Mesendoderm (in vitro differentiated cells): ENCODE measurements around the gene S100A3.
"Not testable (repeated sequence)": the region's sequence is repeated elsewhere in the genome, so short reads cannot be mapped to it uniquely, and the experiment has no call there.

Experiments used
- DNase-seq: peaks from one replicate; pipeline ENCODE4 v3.0.0; 2013
- H2AK5ac ChIP-seq: 2 replicates; pipeline ENCODE4 v1.6.1; 2013; ENCODE audit warnings: low read length, inconsistent platforms
- H2BK120ac ChIP-seq: 2 replicates; pipeline ENCODE4 v1.6.1; 2013; ENCODE audit warnings: low read depth, mild to moderate bottlenecking, low read length, moderate library complexity, mixed read lengths
- H2BK15ac ChIP-seq: replicated peaks from 2 replicates; pipeline ENCODE4 v1.6.1; 2013; ENCODE audit warnings: low read depth, mild to moderate bottlenecking, moderate library complexity
- H2BK5ac ChIP-seq: 2 replicates; pipeline ENCODE4 v1.6.1; 2013; ENCODE audit warnings: low read length, inconsistent platforms
- H3K18ac ChIP-seq: 2 replicates; pipeline ENCODE4 v1.6.1; 2013; ENCODE audit warnings: mild to moderate bottlenecking, low read length, mixed read lengths
- H3K23ac ChIP-seq: one replicate; pipeline ENCODE4 v1.6.1; 2013; ENCODE audit warnings: low read length
- H3K27ac ChIP-seq: 2 replicates; pipeline ENCODE4 v1.5.1; 2013; ENCODE audit warnings: low read depth, mild to moderate bottlenecking, inconsistent platforms, low read length, moderate library complexity
- H3K27me3 ChIP-seq: 2 replicates; pipeline ENCODE4 v1.6.1; 2013; ENCODE audit warnings: low read length, control low read depth, mild to moderate bottlenecking, inconsistent platforms; ENCODE audit not compliant: insufficient read depth, poor library complexity
- H3K36me3 ChIP-seq: 2 replicates; pipeline ENCODE4 v1.6.1; 2013; ENCODE audit warnings: low read length, inconsistent platforms; ENCODE audit not compliant: control insufficient read depth, insufficient read depth
- H3K4ac ChIP-seq: one replicate; pipeline ENCODE4 v1.6.1; 2013; ENCODE audit warnings: low read depth, mild to moderate bottlenecking, low read length, moderate library complexity
- H3K4me1 ChIP-seq: 2 replicates; pipeline ENCODE4 v1.6.1; 2013; ENCODE audit warnings: low read depth, low read length, inconsistent platforms; ENCODE audit not compliant: control insufficient read depth
- H3K4me2 ChIP-seq: 2 replicates; pipeline ENCODE4 v1.6.1; 2013; ENCODE audit warnings: low read length
- H3K4me3 ChIP-seq: 2 replicates; pipeline ENCODE4 v1.5.1; 2013; ENCODE audit warnings: mild to moderate bottlenecking, low read length
- H3K56ac ChIP-seq: one replicate; pipeline ENCODE4 v1.6.1; 2013; ENCODE audit warnings: low read length
- H3K79me1 ChIP-seq: 2 replicates; pipeline ENCODE4 v1.6.1; 2013; ENCODE audit warnings: low read length, inconsistent platforms
- H3K79me2 ChIP-seq: 2 replicates; pipeline ENCODE4 v1.6.1; 2013; ENCODE audit warnings: mild to moderate bottlenecking, low read length; ENCODE audit not compliant: control insufficient read depth, insufficient read depth
- H3K9ac ChIP-seq: 2 replicates; pipeline ENCODE4 v1.6.1; 2013; ENCODE audit warnings: low read length, inconsistent platforms
- H4K5ac ChIP-seq: one replicate; pipeline ENCODE4 v1.6.1; 2013; ENCODE audit warnings: low read length
- H4K8ac ChIP-seq: one replicate; pipeline ENCODE4 v1.6.1; 2013; ENCODE audit warnings: low read depth, mild to moderate bottlenecking, control low read depth, low read length, moderate library complexity
- WGBS: extraction: QIAGEN DNeasy Blood & Tissue Kit; methylation state at CpG from one replicate; pipeline ENCODE4 v1.1.7; 2013; ENCODE audit warnings: low lambda C conversion rate, missing lambda C conversion rate; ENCODE audit not compliant: insufficient coverage; ENCODE audit errors: extremely low coverage; 5-methylcytosine and 5-hydroxymethylcytosine counted together

The S100A3 gene

DNA sequence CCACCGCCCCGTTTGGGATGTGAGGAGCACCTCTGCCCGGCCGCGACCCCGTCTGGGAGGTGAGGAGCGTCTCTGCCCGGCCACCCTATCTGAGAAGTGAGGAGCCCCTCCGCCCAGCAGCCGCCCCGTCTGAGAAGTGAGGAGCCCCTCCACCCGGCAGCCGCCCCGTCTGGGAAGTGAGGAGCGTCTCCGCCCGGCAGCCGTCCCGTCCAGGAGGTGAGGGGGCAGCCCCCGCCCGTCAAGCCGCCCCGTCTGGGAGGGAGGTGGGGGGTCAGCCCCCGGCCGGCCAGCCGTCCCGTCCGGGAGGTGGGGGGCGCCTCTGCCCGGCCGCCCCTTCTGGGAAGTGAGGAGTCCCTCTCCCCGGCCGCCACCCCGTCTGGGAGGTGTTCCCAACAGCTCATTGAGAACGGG, 26.0 kb upstream of the S100A3 start:
- not testable (repeated sequence) for H3K4me3 ChIP-seq, H3K9ac ChIP-seq, H4K8ac ChIP-seq, DNase-seq, H3K36me3 ChIP-seq, H3K79me1 ChIP-seq, H3K18ac ChIP-seq, H3K23ac ChIP-seq, H3K27me3 ChIP-seq, H3K4ac ChIP-seq, H2AK5ac ChIP-seq, H4K5ac ChIP-seq, H3K27ac ChIP-seq, H2BK15ac ChIP-seq, H3K4me2 ChIP-seq, H3K56ac ChIP-seq, H2BK5ac ChIP-seq, H3K79me2 ChIP-seq, H2BK120ac ChIP-seq
- peaks cover 11% of the 10 kb centered on the region for H3K4me1 ChIP-seq
- no CpG with 5 or more reads among the region's 35 CpGs for WGBS

DNA sequence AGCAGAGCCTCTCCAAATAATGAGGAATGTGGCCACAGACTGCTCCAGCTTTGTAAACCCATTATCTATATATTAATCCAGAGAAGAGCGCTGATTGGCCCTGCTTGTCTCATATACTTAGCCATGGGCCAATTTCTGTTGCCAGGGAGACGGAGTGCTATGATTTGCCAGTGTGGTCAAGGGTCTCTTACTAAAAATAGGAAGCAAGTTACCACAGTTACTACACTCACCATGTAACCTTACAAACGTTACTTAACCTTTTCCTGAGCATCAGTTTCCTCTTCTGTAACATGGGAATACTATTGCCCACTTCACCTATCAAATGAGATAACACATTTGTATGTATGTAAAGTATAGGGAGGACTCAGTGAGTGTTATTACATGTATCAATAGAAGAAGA, 24.3 kb upstream of the S100A3 start:
- no peak overlapping the region for H3K9ac ChIP-seq
- no peaks in the 10 kb centered on the region for H3K27me3 ChIP-seq
- H3K56ac ChIP-seq, result no peak overlapping the region
- H3K79me1 ChIP-seq, result no peaks in the 10 kb centered on the region
- peaks cover 7% of the 10 kb centered on the region for H3K4me1 ChIP-seq
- H3K4me2 ChIP-seq, result no peak overlapping the region
- no peak overlapping the region for H3K18ac ChIP-seq
- H3K4ac ChIP-seq, result no peak overlapping the region
- no peak for DNase-seq
- no peak overlapping the region for H2AK5ac ChIP-seq
- H3K36me3 ChIP-seq, result no peaks in the 10 kb centered on the region
- no peak overlapping the region for H2BK5ac ChIP-seq
- H3K27ac ChIP-seq, result no peak overlapping the region
- H2BK15ac ChIP-seq, result no peak overlapping the region
- no peak overlapping the region for H3K4me3 ChIP-seq
- WGBS, result no CpG with 5 or more reads among the region's 3 CpGs
- H2BK120ac ChIP-seq, result no peak overlapping the region
- H3K79me2 ChIP-seq, result no peaks in the 10 kb centered on the region
- H4K5ac ChIP-seq, result no peak overlapping the region
- H4K8ac ChIP-seq, result no peak overlapping the region
- H3K23ac ChIP-seq, result no peak overlapping the region

DNA sequence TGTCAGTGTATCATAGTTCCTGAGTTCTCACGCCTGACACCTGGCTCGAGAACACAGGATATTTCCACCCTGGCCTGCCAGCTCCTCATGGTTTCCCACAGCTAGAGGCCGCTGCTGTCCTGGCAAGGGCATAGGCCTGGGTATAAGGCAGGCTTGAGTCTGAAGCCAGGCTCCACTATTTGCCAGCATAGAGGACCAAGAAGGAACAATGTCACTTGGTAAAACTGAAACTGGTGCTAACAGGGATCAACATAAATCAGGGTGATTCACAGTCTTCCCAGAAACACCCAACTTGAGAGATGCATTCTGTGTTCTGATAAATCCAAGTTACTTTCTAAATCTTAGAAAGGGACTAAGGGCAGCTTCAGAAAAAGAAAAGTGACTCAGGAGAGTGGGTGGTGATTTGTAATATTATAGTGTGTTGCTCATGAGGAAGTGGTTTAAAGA, 23.5 kb upstream of the S100A3 start:
- Histone ChIP-seq H3K9ac (no peak overlapping the region), H2BK120ac (no peak overlapping the region), H3K4me1 (peaks cover 5% of the 10 kb centered on the region), H4K5ac (no peak overlapping the region), H2BK15ac (no peak overlapping the region), H3K4me2 (no peak overlapping the region), H3K18ac (no peak overlapping the region), H4K8ac (no peak overlapping the region), H3K27me3 (no peaks in the 10 kb centered on the region), H3K23ac (no peak overlapping the region), H2BK5ac (no peak overlapping the region), H3K4ac (no peak overlapping the region), H2AK5ac (no peak overlapping the region), H3K27ac (no peak overlapping the region), H3K79me2 (no peaks in the 10 kb centered on the region), H3K56ac (no peak overlapping the region), H3K4me3 (no peak overlapping the region), H3K79me1 (no peaks in the 10 kb centered on the region), H3K36me3 (no peaks in the 10 kb centered on the region)
- DNase-seq, result peak; percentile 81
- WGBS, result no CpG with 5 or more reads among the region's 3 CpGs

DNA sequence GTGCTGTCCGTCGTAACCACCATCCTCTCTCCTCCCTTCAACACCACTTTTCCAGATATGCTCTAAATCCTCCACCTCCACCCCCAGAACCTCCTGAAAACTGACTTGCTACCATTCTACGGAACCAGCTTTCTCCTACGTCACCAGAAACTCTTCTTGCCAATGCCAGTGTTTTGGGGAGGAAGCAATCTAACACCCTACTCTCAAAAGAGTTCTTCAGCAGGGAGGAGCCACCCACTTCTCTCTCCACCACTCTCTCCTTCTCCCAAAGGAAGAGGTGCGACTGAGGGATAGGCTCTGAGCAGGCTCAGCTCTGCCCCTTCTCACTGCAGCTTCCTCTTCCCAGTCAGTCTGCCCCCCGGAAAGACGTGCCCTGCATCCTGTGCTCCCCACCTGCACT, 22.6 kb upstream of the S100A3 start:
- no peak overlapping the region for H2BK5ac ChIP-seq
- H3K36me3 ChIP-seq, result no peaks in the 10 kb centered on the region
- H3K9ac ChIP-seq, result no peak overlapping the region
- H3K4me1 ChIP-seq, result peaks cover 7% of the 10 kb centered on the region
- no peak overlapping the region for H3K18ac ChIP-seq
- no peak overlapping the region for H4K5ac ChIP-seq
- no peak overlapping the region for H2BK15ac ChIP-seq
- no peak overlapping the region for H3K23ac ChIP-seq
- H3K4me2 ChIP-seq, result no peak overlapping the region
- H3K27me3 ChIP-seq, result no peaks in the 10 kb centered on the region
- H2AK5ac ChIP-seq, result no peak overlapping the region
- H2BK120ac ChIP-seq, result no peak overlapping the region
- DNase-seq, result no peak
- no peak overlapping the region for H4K8ac ChIP-seq
- no peak overlapping the region for H3K4ac ChIP-seq
- peak overlapping the region; percentile 52 for H3K56ac ChIP-seq
- H3K27ac ChIP-seq, result no peak overlapping the region
- WGBS, result no CpG with 5 or more reads among the region's 7 CpGs
- no peaks in the 10 kb centered on the region for H3K79me2 ChIP-seq
- no peak overlapping the region for H3K4me3 ChIP-seq
- H3K79me1 ChIP-seq, result no peaks in the 10 kb centered on the region

DNA sequence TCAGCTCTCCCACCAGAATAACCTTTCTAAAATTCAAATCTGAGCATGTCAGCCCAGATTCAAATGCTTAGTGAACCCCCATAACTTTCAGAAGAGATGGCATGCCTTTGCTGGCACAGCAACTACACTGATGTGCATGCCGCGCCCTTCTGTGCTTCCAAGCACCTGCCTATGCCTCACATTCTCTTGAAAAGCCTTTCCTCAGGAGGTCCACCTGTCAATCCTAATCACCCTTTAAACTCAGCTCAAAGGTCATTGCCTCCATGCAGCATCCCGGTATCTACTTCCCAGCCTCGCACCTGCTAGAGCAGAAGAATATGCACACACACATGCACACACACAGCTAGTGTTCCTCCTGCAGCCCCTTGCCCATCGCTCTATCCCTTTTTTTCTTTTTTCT, 21.8 kb upstream of the S100A3 start:
- Histone ChIP-seq H4K5ac (no peak overlapping the region), H3K79me1 (no peaks in the 10 kb centered on the region), H3K36me3 (no peaks in the 10 kb centered on the region), H3K4me3 (no peak overlapping the region), H3K9ac (no peak overlapping the region), H2BK5ac (no peak overlapping the region), H3K4me2 (no peak overlapping the region), H3K27ac (no peak overlapping the region), H2AK5ac (no peak overlapping the region), H3K4ac (no peak overlapping the region), H4K8ac (no peak overlapping the region), H3K56ac (no peak overlapping the region), H3K23ac (no peak overlapping the region), H3K27me3 (no peaks in the 10 kb centered on the region), H3K18ac (no peak overlapping the region), H2BK15ac (no peak overlapping the region), H3K4me1 (peaks cover 8% of the 10 kb centered on the region), H3K79me2 (no peaks in the 10 kb centered on the region), H2BK120ac (no peak overlapping the region)
- no CpG with 5 or more reads among the region's 5 CpGs for WGBS
- DNase-seq, result no peak

DNA sequence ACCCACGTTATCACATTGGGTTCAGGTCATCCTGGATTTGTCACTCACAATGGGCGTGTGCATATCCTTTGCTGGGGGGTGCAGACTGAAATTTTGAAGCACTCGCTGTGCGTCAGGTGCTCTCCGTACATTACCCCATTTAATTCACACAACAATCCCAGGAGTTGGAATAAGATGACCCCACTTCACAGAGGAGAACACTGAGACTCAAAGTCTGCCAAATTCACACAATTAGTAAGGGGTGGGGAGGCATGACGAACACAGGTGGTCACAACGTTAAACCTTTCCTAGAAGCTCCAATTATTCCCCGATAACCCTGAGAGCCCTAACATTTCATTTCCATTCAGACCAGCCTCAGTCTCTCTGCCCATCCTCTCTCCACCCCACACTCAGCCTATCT, 20.4 kb upstream of the S100A3 start:
- no peak overlapping the region for H3K4me3 ChIP-seq
- H4K5ac ChIP-seq, result no peak overlapping the region
- WGBS, result no CpG with 5 or more reads among the region's 8 CpGs
- H3K79me2 ChIP-seq, result no peaks in the 10 kb centered on the region
- no peak overlapping the region for H3K9ac ChIP-seq
- no peak overlapping the region for H3K56ac ChIP-seq
- no peak overlapping the region for H2AK5ac ChIP-seq
- no peak overlapping the region for H3K23ac ChIP-seq
- H4K8ac ChIP-seq, result no peak overlapping the region
- DNase-seq, result no peak
- no peaks in the 10 kb centered on the region for H3K36me3 ChIP-seq
- no peak overlapping the region for H3K4me2 ChIP-seq
- H2BK5ac ChIP-seq, result no peak overlapping the region
- no peak overlapping the region for H2BK120ac ChIP-seq
- peaks cover 10% of the 10 kb centered on the region for H3K4me1 ChIP-seq
- no peak overlapping the region for H3K4ac ChIP-seq
- no peaks in the 10 kb centered on the region for H3K79me1 ChIP-seq
- H3K27me3 ChIP-seq, result no peaks in the 10 kb centered on the region
- no peak overlapping the region for H2BK15ac ChIP-seq
- no peak overlapping the region for H3K27ac ChIP-seq
- H3K18ac ChIP-seq, result no peak overlapping the region
